8988T (cell line): ENCODE measurements around the gene POLL.
"Not testable (repeated sequence)": the region's sequence is repeated elsewhere in the genome, so short reads cannot be mapped to it uniquely, and the experiment has no call there.

Experiments used
- DNase-seq: peaks from one replicate; pipeline ENCODE4 v3.0.0; 2011

The POLL gene

DNA sequence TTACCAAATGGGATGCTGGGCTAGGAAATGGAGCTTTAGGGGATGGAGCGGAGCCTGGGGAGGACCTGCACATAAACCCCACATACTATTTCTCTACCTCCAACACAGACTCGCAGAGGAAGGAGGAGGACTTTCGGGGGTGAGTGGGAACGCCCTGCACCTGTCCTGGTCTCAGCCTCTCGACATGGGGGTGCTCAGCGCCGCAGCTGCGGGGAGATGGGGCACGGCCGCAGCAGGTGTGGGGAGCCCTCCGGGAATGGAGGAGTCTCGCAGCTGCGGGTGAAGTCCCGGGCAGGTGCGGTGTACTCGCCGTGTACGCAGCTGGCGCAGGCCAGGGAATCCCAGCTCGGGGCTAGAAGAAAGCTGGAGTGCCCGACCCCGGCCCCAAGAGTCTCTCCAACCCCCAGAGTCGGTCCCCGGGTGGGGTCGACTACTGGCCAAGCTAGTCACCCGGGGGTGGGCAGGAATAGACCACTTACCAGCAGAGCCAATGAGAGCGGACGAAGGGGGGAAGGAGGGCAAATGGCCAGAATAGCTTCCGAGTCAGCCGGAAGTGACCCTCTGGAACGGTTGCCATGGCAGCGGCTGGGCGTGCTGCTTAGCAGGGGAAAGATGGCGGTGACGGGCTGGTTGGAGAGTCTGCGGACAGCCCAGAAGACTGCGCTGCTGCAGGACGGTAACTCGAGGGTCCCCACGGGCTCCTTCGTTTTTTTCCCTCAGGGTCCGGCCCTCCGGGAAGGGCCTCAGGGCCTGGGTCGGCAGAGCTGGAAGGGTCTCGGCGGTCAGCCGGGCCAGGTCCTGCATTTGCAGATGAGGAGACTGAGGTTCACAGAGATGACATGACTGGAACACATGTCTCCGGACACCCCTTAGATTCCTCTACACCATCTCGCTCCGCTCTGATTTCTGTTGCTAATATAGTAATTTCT, at the start of gene POLL, which contains the start of gene DPCD:
Gene POLL, minus strand, starts transcription at position 533 of the 929 bp plus-strand sequence. CDS start 897 bp downstream, outside the sequence.
Gene DPCD, plus strand, starts transcription at position 597 of the 929 bp plus-strand sequence. Its CDS starts 16 bp downstream, at position 613.
- peak; percentile 95 for DNase-seq

DNA sequence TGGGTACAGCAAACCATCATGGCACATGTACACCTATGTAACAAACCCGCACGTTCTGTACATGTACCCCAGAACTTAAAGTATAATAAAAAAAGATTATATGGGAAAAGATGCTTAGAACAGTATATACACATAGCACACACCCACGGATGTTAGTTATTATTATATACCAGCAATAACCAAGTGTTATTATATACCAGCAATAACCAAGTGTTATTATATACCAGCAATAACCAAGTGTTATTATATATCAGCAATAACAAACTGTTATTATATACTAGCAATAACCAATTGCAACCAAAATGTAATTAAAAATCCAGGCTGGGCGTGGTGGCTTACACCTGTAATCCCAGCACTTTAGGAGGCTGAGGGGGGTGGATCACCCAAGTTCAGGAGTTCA, 45.5 kb upstream of the POLL start:
- not testable (repeated sequence) for DNase-seq

DNA sequence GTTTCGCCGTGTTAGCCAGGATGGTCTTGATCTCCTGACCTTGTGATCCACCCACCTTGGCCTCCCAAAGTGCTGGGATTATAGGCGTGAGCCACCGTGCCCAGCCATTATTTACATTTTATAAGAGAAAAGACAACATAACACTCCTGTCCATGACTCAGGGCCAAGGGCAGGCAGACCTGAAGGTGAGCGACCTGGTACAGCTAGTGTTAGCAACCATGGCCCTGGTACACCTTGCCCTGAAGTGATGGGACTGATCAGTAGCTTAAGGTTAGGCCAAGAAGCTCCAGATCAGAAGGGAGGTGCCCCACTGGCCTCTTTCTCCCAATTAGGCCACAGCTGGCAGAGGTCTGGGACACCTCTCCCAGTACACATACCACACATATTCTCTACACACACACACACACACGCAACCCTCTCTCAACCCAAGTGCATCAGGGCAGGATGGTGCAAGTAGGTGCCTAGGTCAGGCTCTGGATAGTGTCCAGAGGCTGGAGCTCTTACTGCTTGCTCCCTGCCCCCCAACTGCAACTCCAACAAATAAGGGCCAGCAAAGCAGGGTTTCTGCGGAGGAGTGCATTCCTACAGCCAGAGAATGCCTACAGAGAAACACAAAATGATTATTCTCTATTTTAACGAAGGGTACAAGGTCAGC, 43.9 kb upstream of the POLL start:
- DNase-seq: no peak

DNA sequence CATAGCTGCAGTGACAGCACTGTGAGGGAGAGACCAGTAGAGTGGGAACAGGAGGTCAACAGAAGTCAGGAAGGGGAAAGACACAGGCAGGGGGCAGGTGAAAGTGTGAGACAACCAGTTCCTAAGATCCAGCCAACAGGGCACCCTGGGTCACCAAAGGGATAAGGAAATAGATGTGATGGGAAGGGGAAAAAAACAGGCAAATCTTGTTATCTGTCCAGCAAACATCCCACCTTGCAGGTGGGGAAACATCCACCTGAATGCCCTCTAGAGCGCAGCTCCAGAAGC, 42.5 kb upstream of the POLL start:
- no peak for DNase-seq

DNA sequence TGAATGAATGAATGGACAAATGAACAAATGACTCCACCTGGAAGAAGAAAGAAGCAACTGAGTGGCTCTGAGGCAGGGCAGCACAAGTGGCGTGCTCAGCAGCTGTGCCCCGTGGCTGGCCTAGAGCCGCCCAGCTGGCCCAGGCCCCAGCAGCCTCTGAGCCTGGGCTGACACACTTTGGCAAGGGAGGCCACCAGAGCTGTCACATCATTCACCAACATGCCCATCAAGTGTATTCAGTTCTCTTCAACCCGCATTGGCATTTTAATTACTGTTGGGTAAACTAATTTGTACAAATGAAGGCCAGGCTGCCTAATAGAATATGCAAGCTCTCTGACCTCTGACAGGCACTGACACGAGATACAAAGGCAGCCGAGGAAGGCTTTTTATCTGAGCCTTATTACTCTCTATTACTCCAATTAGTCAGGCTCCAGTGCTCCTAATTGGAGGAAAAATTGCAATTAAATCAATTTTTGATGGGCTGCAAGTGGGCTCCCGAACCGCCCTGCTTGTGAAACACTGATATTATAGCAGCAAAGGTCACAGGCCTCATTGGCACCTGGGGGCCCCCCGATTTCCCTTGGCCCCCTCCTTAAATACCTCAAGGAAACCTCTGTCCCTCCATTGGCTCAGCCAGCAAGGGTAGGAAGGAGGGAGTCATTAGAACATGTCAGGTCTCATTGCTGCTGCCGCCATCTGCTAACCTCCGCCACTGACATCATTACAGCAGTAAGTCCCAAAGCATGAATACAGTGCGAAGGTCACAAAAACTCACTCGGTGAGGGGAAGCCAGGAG, 42.0 kb upstream of the POLL start:
- no peak for DNase-seq

DNA sequence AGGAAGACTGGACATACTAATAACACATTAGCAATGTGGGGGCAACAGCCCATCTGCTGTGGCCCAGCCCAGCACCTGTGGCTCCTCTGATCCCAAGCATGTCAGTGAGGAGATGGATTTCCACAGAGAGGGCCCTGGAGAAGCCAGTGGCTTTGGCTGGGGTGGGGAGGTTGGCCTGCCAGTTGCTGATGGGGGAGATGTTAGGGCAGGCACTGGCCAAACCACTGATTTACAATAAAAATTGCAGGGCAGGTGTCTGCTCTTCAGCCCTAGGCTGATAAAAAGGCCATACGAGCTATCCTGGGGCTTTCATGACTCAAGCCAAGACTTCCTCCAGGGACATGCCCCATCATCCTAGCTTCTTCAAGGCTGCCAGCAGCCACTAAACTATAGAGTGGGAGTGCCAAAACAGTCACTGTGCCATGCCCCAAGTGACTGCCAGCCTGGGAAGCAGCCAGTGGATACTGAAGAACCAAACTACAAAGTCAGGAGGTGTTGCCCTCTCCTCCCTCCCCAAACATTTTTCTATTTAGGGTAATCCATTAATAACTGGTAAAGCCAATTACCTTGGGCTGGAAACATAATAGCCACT, 37.9 kb upstream of the POLL start:
- DNase-seq: no peak

DNA sequence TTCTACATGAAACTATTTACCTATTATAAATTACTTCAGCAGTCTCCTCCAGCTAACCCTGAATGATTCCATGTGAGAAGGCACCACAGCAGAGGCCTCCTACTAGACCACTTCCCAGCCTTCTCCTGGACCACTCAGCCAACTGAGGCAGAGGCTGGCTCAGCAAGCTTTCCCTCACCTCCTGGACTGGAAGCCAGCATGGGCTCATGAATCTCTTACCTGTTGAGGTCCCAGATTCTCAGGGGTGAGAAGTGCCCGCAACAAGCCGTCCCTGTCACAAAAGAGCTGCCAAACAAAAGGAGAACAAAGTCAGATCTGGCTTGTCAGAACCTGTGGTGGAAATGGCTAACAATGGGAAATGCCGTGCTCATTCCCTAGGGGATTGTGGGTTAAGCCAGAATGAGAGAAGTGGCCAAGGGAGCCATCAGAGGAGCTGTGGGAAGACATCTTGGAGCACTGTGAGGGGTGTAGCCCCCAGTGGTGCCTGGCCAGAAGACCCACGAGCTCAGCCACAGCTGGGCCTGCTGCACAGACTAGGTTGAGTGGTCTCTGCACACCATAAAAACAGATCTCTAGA, 36.6 kb upstream of the POLL start:
- no peak for DNase-seq

DNA sequence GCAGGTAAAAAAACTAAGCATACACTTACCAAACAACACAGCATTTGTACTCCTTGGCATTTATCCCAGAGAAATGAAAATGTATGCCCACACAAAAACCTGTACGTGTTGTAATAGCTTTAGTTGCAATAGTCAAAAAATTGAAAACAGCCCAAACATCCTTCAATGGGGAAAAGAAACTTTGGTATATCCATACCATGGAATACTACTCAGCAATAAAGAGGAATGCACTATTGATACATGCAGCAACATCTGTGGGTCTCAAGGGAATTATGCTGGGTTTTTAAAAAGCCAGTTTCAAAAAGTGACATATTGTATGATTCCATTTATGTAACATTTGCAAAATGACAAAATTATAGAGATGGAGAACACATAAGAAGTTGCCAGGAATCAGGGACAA, 35.5 kb upstream of the POLL start:
- no peak for DNase-seq

DNA sequence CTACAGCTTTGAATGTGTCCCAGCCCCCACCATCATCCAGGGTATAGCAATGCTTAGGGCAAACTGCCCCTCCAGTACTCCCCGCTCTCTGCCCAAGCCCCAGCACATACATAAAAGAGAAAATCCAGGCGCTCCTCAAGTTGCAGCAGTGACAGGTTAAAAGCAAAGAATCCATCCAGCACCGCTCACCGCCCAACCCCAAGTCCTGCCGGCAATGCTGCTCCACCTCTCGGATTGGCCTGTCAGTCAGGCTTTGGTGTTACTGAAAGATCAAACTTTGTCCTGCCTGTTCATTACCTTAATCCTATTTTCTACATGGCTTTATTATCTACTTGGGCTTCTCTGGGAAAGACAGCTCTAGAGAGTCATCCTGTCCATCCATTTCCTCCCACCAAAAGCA, 31.9 kb upstream of the POLL start:
- DNase-seq: no peak

DNA sequence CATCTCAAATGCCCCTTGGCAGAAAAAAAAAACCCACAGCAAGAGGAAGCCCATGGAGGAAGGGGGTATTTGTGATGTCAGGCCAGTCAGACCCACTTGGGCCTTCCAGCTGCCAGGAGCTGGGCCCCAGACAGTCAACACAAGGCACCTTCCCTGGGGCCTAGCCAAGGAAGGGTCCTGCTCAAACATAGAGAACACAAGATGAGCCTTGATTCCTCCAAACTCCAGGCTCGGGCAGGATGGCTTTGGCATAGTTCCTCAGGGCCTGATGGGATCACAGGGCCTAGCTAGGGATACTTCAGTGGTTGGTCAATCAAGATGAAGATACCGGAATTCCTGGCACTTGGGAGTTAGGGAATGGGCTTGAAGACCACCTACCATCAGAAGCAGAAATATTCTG, 30.8 kb upstream of the POLL start:
- no peak for DNase-seq

DNA sequence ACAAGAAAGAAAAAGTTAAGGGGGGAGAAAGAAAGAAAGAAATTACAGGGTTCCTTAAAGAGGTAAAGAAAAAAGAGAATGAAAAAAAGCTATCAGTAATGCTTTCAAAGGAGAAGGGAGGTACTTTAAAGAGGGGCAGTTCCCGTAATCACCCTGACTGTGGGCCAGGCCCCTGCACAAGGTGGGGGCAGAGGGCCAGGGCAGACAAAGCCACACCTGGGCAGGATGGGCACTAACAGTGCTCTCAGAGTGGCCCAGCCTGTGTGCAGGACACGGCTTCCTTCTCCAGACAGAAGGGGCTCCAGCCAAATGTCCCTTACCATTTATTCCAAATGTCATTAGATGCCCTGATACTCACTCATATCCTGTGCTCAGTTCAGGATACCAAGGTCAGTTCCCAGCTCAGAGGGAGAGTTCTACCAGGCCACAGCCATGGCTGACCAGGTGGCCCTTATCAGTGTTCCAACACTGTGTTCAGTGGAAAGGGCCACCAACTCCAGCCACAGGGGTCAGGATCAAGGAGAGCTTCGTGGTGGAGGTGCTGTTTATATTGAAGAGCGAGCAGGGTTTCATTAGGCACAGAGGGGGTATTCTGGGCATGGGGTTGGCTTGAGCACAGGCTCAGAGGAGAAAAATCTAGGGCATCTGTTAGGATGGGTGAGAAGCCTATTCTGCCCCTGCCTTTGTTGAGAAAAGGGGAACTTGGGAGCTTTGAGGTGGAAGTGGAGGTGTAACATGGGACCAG, 29.9 kb upstream of the POLL start:
- no peak for DNase-seq

DNA sequence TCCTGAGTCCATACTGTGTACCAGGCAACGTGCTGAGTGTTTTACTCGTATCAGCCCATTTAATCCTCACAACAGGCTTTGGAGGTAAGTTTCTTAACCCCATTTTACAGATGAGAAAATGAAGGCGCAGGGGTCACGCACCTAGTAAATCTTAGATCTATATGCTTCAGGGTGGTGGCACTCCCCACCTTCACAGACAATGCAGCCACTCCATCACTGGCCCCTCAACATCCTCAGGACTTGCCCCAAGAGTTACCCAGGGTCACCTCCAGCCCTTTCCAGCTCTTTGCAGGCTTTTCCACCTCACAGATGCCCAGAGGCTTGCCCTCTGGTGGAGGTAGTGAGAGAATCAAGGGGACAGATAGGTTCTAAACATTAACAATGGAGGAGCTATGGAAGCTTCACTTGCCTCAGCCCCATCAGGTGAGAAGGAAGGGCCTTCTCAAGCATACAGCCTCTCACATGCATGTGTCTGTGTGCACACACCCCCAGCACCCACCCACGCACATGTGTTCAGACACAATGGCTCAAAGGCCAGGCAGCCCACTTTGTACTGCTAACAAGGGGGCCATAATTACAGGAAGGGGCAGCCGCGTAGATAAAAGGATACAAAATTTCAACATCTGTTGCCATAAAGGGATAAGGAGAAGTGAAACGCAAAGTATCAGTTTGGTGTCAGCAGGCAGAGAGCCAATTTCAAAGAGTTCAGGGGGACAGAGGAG, 29.2 kb upstream of the POLL start:
- DNase-seq: no peak

DNA sequence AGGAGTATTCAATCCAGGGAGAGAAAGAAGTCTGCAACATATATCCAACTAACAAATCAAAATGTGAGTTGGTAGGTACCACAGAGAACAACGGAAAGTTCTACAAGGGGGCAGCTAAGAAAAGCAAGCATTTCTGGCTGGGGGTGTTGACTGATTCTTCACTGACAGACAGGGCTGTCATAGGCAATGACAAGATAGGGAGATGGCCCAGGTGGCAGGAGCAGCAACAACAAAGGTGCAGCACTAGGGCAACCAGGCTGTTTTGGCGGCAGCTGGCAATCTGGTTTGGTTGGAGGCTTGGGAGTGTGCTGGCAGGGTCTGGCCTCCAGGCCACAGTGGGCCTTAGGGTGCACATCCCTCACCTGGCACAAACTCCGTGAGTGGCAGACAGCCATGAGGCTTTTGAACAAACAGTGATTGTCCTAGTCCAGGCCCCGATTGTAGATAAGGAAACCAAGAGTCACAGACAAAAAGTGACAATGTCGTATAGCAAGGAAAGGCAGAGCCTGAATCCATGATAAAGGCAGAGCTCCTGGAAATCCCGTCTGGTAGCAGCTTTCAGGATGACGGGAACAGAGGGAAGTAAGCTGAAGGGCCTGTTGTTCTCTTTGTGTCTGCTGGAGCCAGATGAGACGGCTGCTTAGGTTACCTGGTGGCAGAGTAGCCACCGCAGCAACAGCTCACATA, 28.5 kb upstream of the POLL start:
- no peak for DNase-seq

DNA sequence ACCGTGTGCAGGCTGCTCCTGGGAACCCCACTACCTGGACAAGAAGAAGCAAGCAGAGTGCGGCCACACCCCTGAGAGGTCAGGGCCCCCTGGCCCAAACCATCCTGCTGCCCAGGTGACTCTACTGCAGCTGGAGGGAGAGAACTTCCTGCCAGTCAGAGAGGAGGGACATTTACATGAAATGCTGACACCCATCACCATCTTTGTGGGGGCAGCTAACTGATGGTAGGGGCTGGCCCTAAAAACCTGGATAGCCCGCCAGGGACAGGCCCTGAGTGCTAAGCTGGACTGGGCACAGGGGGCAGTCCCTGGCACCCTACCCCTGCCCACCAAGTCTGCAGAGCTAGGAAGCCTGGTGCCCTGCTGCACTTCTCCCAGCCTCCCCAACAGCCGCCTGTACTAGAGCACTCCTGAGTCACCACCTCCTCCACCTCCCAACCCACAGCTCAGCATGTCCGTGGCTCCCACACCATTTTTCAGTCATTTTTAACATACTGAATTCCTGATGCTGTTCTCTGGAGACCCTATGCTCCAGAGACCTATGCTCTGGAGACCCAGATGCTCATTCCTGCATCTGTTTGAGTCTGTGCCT, 27.6 kb upstream of the POLL start:
- DNase-seq: no peak

DNA sequence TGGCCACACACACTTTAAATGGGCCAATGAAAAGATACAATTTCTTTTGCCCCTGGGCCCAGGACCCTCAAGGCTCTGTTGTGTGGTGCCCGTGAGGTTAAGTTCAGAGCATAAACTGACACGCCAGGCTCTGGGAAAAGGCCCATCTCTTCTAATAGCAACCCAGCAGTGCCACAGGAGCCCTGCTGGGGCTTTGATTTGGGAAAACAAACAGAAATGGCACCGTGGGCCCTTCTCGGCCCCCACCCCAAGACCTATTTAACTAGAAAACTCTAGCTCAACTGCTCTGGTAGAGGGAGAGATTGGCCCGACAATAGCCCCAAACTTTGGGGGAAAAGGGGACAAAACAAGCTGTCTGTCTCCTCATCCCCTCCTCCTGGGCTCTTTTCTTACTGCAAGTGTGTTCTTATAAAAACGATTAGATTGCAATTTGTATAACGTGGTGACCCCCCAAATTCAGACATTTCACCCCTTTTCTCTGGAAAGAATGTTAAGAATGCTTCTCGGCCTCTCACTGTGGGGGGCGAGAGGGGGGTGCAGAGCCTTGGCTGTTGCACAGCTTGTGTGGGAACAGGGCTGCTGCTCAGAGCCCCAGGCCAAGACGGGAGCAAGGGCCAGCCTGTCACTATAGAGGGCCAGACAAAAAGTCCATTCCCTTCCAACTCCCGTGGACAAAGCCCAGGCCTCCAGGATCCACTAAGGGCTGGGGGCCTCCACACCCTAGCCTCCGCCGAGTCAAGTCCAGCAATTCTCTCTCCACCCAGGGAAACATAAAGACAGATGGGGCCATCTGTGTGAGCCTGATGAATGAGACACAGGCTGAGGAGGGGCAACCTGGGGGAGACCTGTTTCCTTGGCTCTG, 26.8 kb upstream of the POLL start:
- no peak for DNase-seq

DNA sequence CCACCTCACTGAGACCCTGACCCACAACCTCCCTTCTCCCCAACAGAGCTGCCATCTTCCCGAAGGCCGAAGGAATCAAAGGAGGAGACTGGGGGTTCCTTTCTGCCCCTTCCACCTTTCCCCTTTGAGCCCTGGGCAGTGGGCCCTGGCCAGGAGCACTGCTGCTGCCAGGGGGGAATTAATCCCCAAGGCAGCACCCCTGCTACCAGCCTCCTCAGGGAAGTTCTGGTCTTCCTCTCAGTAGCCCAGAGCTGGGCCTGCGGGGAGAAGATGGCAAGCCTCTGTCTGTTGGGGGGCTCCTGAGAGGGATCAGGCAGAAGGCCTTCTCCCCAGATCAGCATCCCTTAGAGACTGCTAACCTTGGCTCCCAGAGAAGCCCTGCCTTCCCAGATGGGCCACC, 25.6 kb upstream of the POLL start:
- no peak for DNase-seq

DNA sequence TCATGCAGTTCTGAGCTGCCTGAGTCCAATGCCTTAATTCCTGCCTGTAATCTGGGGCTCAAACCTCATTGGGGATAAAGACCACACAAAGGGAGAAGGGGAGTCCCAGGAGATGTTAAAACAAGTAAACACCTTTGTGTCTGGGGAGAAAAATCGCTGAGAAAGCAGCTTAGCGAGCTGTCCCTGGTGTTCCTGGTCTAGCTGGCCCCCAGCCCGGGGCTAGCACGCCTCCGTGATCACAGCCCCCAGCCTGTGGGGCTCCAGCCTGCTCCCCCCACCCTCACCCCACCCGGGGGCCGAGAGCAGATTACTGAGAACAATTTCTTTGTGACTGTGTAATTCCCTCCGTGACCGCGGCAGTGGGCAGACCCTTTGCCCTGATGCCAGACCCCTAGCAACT, 24.8 kb upstream of the POLL start:
- no peak for DNase-seq

DNA sequence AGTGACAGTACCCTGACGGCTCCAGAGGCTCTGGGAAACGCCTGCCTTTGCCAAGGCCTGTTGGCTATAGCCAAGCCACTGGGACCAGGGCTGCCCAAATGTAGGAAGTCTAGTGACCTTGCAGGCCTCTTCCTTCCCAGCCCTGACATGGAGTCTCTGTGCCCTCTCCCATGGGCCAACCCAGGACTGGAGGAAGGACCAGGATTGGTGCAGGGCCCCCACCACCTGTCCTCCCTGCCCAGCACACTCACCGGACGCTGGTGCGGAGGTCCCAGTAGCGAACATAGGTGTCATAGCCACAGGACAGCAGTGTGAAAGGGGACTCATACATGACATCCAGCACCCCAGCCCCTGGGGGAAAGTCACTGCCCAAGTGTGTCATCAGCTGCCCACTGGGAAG, 24.0 kb upstream of the POLL start:
- DNase-seq: no peak
